ENCODE data around the gene NRG3.

The NRG3 gene

GRCh38 chr10:82236084-82236731, 361.2 kb downstream of the NRG3 start:
- no peak for DNase-seq

DNA sequence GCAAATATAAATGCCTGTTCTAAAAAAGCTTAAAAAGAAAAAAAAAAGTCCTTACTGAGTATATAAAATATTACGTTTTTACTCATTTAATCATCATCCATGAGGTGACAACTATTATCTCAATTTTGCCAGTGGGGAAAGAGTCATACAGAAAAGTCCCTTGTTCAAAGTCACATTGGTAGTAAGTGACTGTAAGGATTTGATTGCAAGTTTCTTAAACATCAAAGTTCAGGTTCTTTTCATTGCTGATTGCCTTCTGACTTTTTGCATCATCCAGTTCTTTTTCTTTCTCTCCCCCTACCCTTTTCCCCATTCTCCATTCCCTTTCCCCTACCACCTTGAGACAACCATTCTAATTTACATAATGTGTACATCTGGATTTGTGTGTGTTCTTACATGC, 363.3 kb downstream of the NRG3 start:
- no peak for DNase-seq

DNA sequence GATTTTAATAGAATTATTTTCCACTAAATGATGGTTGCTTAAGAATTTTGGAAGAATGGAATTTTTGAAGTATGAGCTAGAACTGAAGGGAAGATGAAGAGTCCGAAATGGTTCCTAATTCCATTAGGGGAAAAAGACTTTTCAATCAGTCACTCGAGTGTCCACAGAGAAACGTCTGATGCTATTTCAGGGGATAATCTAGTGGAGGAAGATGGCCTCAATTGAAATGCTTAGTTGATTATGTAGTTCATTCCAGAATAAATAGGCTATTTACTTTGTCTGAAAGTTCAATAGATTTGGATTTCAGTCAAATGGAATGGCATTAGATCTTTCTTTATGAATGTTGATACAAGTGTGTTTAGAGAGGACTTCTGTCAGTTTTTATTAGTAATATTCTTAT, 365.4 kb downstream of the NRG3 start:
- no peak for DNase-seq

- no peak for DNase-seq
Measured at GRCh38 chr10:82242778-82243177, 367.8 kb downstream of the NRG3 start.

- DNase-seq = no peak
Measured at GRCh38 chr10:82245157-82245556, 370.2 kb downstream of the NRG3 start.

- DNase-seq = no peak
Measured at GRCh38 chr10:82245906-82246560, 371.0 kb downstream of the NRG3 start.

DNA sequence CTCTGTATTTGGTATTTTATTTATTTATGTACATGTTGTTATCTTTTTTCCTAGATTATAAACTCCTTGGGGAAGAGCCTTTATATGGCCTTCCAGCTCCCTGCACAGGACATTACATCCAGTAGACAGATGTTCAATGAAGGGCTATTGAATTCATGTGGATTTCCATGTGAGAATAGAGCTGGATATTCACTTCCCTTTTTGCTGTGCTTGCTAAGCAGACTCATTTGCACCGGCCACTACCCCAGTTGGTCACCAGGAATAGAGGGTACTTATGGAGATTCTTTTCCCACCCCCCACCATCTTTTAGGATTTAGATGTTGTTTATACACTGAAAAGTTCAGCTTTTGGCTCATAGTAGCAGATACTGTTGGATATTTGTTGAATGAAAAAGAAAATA, 374.1 kb downstream of the NRG3 start:
- no peak for DNase-seq

DNA sequence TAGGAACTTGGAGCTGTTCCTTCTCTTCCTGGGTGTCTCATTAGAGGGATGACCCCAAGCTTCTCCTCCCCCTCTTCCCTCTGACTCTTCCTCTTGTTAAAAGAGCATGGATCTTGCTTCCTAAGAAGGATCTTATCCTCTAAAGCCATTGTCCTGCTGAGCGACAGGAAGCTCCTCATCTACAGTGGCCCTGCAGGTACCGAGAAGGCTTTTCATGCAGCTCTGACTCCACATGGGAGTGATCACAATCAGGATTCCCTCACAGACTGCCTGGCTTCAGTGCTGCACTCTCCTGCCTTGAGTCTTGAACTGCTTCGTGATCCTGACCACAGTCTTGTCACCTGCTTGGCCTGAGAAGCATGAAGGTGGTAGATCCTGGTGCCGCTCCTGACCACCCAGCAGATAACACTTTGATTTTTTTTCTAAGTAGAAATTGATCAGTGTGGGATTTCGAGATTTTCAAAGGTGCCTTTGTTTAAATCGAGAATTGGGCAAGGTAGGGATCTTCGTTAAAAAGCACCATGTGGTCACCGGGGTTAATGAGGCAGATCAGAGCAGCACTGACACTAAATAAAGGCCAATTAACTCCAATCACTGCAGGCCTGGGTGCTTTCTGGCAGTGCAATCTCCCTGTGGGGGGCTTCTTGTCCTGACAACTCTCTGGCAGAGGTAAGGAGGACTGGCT, 376.4 kb downstream of the NRG3 start:
- DNase-seq = no peak

- DNase-seq = no peak
Measured at GRCh38 chr10:82252081-82252480, 377.1 kb downstream of the NRG3 start.

DNA sequence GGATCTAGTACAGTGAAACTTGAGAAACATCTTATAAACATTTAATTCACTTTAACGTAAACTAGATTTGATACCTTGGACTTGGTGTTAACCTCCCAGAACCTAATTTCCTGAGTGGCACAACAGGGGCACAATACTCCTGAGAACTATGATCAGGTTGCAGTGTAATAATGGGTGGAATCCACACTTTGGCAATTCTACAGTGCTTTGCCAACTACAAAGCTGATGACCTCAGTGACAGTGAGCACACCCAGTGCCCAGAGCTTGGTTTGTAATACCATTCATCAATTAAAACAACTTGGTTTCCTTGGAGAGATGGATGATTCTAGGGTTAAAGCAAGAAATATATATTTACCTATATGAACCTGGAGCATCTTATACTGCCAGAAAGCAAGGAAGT, 379.2 kb downstream of the NRG3 start:
- no peak for DNase-seq

DNA sequence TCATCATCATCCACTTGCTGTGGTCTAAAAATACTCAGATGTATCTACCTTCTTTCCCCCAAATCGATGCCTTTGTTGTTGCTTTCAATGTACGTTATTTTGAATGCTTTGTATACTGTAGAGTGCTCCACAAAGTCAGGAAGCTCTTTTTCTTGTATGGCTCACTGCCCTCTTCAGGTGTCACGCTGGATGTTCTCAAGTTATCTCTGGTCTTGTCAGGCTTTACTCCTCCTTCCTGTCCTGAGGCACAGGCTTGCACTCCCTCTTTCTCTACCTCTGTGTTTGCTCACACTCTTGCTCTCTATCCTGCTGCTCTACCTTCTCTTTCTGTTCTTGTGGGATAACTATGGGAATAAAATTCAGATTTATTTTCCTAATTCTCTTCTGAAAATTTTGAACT, 381.3 kb downstream of the NRG3 start:
- no peak for DNase-seq

GRCh38 chr10:82266438-82266837, 391.4 kb downstream of the NRG3 start:
- no peak for DNase-seq

- DNase-seq = no peak
Measured at GRCh38 chr10:82267014-82267413, 392.0 kb downstream of the NRG3 start.

DNA sequence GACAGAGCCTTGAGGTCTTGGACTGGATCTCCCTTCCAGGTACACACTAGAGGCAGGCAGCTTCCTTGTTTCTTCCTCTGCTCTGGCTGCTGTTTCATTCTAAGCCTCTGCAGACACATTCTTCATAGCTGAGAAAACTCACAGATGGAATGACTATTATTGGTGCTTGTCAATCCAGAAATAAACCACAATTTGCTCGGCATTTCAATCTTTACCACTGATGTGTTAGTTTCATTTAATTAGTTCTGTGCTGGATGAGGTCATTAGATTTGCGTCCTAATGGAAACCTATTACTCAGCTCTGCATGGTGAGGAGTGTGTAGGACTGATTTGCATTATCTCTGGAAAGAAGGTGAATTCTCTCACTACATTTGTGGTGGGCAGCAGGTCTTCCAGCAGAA, 392.5 kb downstream of the NRG3 start:
- no peak for DNase-seq

- DNase-seq = no peak
Measured at GRCh38 chr10:82267960-82268359, 393.0 kb downstream of the NRG3 start.

- no peak for DNase-seq
Measured at GRCh38 chr10:82277591-82277990, 402.6 kb downstream of the NRG3 start.

GRCh38 chr10:82278401-82279182, 403.6 kb downstream of the NRG3 start:
- no peak for DNase-seq

DNA sequence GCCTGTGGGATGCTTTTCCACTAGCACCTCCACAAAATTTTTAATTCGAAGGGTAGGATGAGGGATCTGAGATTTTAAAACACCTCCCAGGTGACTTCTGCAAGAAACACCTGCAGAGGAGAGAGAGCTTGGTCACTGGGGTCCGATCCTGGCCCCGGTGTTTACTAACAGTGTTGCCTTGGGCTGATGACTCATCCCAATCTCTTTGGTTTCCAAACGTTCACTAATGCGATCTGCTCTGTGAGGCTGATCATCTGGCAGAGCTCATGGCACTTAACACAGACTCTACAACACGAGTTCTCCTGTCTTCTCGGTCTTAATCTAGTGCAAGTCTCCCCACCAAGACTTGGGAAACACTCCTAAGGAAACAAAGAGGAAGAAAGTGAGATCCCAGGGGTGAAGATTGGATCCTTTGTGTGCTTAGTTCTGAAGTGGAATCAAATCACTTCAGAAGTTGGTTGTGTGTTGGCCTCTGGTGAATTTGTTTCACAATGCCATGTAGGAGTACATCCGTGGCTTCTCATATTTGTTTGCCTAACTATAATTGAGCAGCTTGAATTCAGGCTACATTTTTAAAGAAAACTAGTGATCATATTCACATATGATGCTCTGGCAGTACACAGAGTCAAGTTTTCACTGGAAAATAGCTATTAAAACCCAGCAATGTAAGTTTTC, 407.9 kb downstream of the NRG3 start:
- no peak for DNase-seq

GRCh38 chr10:82284180-82284579, 409.2 kb downstream of the NRG3 start:
- no peak for DNase-seq

DNA sequence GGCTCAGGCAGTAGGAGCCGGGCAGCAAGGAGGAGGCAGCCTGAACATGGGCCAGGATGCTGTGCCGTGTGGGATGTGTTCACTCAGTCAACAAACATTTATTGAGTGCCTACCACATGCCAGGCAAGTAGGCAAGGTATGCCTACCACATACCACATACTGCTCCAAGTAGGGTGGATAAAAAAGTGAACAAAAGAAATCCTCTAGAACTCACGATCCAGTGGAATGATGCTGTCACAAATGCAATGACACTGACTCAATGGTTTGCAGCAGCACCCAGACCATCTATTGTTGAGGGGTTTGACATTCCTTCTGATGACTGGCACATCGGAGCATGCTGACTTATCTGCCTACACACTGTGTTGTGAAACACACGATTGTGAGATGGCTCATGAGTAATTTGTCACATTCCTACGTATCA, 413.5 kb downstream of the NRG3 start:
- DNase-seq = no peak

- DNase-seq = no peak
Measured at GRCh38 chr10:82289945-82290344, 415.0 kb downstream of the NRG3 start.

- DNase-seq = no peak
Measured at GRCh38 chr10:82294874-82295378, 419.9 kb downstream of the NRG3 start.

DNA sequence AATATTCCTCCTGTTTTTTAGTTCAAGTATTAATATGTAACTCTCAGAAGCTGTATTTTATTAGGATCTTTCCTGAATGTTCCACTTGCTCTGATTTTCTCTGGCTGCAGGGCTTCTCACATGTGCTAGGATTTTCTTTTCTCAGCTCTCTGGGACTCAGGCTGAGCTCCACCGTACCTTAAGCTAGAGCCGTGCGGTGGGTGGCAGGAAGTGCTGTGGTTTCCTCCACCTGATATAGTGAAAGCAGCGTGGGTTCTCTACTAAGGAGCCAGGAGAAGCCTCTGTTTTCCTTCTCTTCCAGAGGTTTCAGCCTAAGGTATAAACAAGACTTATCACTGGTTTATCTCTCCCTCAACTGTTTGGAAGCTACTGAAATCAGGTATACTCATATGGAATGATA, 433.6 kb downstream of the NRG3 start:
- no peak for DNase-seq
